ENCODE data around the gene FAM174C. TPM values are rescaled to one million over a fixed set of nuclear protein-coding genes. Genes with fewer than 3 reads are reported as not detected.
A peak's percentile ranks its signal among the peaks of the same experiment; 100 is the strongest.

FAM174C gene
- total and polyA plus RNA-seq, 2 of the 8 experiments (the other 6 are each of a cell fraction or from before 2014, with no cell fraction given) = 44.5 to 125 TPM

GRCh38 chr19:1269478-1270212, 5.7 kb upstream of the FAM174C start (continued):
- TF ChIP-seq CHD7 (IDR thresholded peaks at IDR 0.05; ENCODE audit: insufficient replicate concordance, low read length) (no peak), CBX8 (IDR thresholded peaks at IDR 0.05; ENCODE audit: borderline replicate concordance, low read depth, low read length) (no peak), TEAD4 (IDR thresholded peaks at IDR 0.05; ENCODE audit: low read depth, low read length) (peak; percentile 23; the same call in 1 of the 2 replicates), RNF2 (IDR thresholded peaks at IDR 0.05; ENCODE audit: borderline replicate concordance, low read depth, low read length, missing control alignments, poor library complexity, severe bottlenecking) (no peak), CTBP2 (IDR thresholded peaks at IDR 0.05; ENCODE audit: borderline replicate concordance, insufficient read depth, insufficient read length, low read length) (no peak), SRF (IDR thresholded peaks at IDR 0.05; ENCODE audit: low read depth, low read length) (no peak), MAFK (IDR thresholded peaks at IDR 0.05; ENCODE audit: low read depth, low read length) (no peak), CBX5 (IDR thresholded peaks at IDR 0.05; ENCODE audit: low read depth, low read length) (no peak), NANOG (IDR thresholded peaks at IDR 0.05; ENCODE audit: insufficient read depth, low read depth, low read length, poor library complexity, severe bottlenecking) (no peak), POLR2AphosphoS5 (IDR thresholded peaks at IDR 0.05; ENCODE audit: low read depth, low read length) (peak; percentile 77)

Data from H1 (cell line).